Left forelimb (tissue), 1 donor: ENCODE results near the gene TTLL9.
"Not testable (repeated sequence)": the region's sequence is repeated elsewhere in the genome, so short reads cannot be mapped to it uniquely, and the experiment has no call there.

ENCODE experiments used
- DNase-seq: peaks from one replicate; pipeline ENCODE4 v3.0.0-alpha.2; 2018; ENCODE audit warnings: low spot score

TTLL9 gene, protein sequence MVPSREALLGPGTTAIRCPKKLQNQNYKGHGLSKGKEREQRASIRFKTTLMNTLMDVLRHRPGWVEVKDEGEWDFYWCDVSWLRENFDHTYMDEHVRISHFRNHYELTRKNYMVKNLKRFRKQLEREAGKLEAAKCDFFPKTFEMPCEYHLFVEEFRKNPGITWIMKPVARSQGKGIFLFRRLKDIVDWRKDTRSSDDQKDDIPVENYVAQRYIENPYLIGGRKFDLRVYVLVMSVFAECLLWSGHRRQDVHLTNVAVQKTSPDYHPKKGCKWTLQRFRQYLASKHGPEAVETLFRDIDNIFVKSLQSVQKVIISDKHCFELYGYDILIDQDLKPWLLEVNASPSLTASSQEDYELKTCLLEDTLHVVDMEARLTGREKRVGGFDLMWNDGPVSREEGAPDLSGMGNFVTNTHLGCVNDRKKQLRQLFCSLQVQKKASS

DNA sequence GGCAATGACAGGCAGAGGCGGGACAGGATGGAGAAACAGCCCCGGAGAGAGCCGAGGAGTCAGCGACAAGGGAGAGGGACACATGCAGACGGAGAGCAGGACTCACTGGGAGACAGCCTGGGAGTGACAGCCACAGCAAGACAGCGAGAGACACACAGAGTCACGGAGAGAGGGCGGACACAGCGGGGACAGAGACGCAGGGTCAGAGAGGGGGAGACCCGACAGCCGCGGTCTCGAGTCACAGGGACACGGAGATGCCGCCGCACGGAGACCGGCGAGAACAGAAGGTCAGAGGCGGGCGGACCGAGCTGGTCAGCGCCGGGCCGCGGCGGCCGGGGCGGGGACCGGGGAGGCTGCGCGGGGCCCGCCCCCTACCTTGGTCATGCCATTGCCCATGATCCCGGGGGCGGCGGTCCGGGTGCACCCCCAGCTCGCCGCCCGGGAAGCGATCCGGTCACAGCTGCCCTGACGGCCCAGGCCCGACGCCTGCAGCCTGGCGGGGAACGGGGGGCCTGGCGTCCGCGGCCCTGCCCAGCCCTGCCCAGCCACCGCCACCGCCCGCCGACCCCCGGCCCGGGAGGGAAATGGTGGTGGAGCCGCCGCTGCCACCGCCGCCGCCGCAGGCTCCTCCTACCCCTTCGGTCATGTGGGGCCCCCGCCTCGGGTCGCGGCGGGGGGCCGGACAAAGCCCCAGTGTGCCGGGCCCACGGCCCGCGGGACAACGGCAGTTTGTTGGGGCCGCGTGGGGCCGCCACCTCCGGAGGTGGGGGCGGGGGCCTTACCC is at the start of gene TTLL9, which contains the start of gene DUSP15:
TTLL9 (plus strand) TSS at position 693 of the 784 bp plus-strand sequence. CDS start 493 bp downstream, outside the sequence.
DUSP15 (minus strand) TSS at position 586 of the 784 bp plus-strand sequence; CDS start at position 396, 190 bp downstream.
- no peak for DNase-seq

DNA sequence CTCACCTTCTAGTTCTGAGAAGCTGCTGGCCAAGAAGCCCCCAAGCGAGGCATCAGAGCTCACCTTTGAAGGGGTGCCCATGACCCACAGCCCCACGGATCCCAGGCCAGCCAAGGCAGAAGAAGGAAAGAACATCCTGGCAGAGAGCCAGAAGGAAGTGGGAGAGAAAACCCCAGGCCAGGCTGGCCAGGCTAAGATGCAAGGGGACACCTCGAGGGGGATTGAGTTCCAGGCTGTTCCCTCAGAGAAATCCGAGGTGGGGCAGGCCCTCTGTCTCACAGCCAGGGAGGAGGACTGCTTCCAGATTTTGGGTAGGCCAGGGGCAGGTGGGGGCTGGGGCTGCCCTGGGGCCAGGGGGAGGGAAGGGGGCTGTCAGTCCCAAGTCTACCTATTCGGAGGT is 49.0 kb upstream of the TTLL9 start:
- DNase-seq: no peak

DNA sequence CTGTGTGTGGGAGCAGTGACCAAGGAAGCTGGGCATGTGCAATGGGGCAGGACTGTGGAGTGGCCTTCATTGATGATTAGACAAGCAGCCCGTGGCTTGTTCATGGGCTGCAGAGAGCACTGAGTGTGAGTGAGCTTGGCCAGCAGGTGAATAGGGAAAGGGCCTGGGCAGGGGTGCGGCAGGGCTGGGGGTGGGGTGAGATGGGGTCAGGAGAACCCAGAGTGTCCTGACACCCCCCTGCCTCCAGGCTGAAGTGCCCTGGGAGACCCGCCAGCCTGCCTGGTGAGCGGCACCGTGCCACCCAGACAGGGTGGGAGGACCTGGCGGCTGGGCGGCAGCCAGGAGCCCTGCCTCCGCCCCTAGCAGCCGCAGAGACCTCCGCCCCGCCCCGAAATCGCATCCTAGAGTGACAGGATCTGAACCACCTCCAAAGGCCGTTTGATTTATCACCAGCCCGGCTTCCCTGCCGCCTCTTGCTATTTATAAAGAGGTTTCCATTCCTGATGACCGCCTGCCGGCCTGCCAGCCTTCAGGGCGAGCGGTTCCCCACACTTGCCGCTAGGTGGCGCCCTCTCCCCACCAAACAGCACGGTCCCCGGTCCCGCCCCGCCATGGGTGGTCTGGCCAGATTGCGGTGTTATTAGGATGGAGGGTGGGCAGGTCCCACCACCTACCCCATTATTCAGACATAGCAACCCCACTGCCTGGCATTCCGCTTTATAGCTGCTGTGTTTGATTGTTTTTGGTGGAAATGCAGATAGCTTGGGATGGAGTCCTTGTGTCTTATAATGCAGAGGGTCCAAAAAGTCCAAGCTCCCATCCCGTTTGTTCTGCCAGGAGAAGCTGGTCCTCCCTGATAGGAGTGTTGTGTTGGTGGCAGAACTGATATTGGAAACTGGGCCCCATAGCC is 47.8 kb upstream of the TTLL9 start:
- peak; percentile 91 for DNase-seq

DNA sequence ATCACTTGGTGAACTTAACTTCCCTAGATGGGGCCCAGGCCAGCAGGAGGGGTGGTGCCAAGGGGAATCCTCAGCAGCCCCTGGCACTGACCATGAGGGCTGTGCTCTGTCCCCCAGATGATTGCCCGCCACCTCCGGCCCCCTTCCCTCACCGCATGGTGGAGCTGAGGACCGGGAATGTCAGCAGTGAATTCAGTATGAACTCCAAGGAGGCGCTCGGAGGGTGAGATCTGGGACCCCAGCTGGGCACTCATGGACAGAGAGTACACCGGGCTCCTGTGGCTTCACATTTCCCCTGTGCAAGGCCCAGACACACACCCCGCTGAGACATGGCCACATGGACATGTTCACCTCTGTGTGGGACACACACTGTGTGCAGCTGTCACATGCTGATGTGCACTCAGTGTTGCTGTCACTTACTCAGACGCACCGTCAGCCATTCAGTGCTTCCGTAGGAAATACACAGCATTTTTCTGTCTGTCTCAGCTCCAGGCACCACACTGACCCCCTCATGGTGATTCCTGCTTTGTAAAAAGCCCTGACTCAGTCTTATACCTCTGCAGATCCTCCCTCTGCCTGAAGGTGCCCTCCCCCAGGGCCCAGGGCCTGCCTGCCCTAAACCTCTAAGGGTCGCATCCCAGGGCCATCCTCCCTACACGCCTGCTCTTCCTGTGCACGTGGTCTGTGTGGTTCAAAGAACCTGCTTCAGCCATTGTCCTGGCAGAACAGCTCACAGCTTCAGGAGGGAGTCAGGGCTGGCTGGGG is 46.9 kb upstream of the TTLL9 start:
- no peak for DNase-seq

DNA sequence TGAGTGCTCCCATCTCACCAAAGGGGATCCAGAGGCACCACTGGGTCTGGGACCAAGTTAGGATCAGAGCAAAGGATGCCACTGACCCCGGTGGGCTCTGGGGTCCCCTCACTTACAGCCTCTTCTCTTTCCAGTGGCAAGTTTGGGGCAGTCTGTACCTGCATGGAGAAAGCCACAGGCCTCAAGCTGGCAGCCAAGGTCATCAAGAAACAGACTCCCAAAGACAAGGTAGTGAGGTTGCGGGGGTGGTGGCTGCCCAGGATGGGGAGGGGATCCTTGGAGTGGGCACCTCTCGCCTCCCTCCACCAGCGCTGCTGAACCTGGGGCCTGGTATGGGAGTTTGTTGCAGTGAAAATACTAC is 46.3 kb upstream of the TTLL9 start:
- DNase-seq: no peak

DNA sequence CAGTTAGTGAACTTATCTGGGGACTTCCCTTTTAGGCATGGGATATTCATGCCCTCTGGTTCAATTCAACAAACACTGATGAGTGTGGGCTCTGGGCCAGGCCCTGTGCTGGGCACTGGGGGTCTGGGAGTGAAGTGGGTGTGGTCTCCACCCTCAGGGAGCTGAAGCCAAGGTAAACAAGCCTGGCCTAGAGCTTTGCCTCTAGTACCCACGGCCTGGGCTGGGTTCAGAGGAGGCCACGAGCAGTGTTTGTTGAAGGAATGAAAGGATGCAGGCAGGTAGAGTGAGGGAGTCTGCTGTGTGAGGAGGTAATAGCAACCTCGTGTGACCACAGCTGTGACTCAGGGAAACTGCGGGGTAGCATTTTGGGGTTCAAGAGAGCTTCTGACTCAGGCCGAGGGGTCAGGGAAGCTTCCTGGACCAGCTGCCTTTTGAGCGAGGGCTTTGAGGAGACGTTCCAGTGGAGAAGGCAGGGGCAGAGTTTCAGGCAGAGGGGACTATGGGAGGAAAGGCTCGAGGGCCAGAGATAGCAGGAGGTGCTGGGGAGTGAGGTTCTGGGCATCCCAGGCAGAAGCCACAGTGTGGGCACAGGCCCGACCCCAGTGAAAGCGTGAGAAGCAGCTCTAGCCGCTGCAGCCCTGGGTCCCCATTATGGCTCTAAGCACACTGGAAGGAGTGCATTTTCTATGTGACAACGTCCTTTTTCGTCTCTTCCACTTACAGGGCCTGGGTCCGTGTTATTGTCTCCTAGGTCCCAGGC is 45.7 kb upstream of the TTLL9 start:
- no peak for DNase-seq

DNA sequence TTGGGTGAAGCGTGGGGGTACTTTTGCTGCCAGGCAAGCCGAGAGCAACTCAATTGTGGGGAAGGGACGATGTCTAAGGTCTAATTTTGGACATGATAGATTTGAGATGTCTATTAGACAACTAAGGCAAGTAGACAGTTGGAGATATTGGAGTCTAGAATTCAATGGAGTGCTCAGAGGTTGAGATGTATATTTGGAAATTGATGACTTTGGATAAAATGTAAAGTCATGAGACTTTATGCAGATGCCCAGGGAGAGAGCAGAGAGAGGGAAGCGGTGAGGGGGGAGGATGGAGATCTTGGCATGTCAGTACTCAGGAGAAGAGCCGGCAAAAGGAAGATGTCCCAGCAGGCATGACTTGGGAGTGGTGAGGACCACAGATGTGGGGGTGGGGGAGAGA is 44.4 kb upstream of the TTLL9 start:
- no peak for DNase-seq

DNA sequence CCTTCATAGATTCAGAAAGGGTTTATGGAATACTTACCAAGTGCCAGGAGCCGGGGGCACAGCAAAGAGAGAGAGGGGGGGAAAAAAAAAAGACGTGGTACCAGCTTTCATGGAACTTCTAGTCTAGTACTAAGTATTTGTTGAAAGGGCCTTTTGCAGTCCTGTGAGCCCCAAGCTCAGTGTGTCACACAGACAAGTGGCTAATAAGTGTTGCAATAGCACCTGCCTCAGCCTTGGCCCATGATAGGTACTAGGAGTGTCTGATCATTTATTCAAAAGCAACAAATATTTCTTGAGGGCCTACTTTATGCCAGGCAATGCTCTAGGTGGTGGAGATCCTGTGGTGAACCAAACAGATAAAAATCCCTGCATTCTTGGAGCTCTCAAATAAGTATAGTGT is 43.4 kb upstream of the TTLL9 start:
- no peak for DNase-seq

DNA sequence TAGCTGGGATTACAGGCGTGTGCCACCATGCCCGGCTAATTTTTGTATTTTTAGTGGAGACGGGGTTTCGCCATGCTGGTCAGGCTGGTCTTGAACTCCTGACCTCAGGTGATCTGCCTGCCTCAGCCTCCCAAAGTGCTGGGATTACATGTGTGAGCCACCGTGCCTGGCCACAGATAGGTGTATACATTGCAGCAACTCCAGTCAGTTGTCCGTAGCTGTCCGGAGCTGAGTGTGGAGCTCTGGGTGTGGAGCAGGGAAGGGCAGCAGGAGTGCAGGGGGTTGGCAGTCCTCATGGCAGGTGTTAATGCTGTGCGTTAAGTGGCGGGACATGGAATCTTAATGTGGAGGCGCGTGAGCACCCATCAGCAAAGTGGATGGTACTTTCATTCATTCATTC is 42.4 kb upstream of the TTLL9 start:
- not testable (repeated sequence) for DNase-seq

DNA sequence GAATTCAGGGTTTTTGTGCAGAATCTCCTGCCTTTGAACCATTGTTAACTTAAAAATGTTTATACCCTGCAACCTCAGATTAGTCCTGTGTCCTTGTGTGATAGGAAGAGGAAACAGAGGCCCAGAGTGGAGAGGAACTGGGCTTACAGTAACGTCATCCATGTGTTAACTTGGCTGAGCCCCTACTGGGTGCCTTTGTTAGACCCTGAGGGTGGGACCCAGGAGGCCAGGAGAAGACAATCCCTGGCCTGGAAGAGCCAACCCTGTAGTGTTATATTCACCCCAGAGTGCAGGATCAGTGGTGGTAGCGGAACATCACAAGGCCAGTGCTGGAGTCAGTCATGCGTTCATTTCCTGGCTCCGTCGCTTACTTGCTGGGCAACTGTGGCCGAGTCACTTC is 40.7 kb upstream of the TTLL9 start:
- no peak for DNase-seq

DNA sequence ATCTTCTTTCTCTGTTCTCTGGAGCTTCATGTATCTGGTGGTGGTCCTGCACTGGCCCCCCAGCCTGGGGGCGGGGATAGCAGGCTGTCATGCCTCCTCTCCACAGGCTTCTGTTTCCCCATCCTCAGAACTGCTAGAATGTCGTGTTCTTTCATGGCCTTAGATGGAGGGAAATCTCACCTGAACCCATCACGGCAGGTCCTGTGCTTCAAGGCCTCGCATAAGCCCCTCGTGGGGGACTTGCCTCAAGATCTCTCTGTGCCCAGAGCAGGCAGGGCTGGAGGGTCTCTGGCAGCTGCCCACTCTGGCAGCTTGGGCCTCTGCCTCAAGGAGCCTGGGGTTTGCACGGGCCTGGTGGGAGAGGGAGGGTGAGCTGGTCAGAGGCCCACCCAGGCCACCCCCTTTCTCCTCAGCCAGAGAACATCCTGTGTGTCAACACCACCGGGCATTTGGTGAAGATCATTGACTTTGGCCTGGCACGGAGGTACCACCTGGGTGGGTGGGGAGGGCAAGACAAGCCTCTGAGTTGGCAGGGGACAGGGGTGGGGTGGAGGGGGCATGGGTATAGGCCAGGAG is 39.9 kb upstream of the TTLL9 start:
- no peak for DNase-seq

DNA sequence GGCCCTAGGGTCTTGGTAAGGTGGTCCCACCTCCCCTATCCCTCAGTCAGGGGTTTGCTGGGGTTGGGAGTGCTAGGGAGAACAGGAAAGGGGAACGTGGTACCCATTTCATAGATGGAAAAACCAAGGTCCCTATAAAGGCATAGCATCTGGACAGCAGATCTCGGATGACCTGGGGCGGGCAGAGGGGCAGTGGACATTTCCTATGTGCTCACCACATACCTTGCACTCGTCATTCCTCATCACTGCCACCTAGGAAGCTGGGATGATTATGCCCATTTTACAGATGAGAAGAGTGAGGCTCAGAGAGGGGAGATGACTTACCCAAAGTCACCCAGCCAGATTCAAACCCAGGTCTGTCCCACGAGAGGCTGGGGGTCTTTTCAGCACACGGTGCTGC is 39.2 kb upstream of the TTLL9 start:
- DNase-seq: no peak

DNA sequence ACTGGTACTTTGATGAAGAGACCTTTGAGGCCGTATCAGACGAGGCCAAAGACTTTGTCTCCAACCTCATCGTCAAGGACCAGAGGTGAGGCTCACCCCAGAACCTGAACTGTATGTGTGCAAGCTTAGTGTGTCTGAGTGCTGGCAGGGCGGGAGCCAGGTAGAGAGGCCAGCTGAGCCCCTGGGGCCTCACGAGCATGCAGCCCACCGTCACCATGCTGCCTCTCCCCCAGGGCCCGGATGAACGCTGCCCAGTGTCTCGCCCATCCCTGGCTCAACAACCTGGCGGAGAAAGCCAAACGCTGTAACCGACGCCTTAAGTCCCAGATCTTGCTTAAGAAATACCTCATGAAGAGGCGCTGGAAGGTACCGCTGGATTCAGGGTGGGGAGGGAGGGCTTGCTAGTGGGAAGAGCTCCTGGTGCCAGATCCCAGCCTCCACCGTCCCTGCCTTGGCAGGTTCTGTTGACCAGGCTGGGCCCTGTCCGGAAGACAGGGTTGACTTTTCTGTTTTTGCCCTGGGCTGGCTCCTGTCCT is 38.6 kb upstream of the TTLL9 start:
- no peak for DNase-seq

DNA sequence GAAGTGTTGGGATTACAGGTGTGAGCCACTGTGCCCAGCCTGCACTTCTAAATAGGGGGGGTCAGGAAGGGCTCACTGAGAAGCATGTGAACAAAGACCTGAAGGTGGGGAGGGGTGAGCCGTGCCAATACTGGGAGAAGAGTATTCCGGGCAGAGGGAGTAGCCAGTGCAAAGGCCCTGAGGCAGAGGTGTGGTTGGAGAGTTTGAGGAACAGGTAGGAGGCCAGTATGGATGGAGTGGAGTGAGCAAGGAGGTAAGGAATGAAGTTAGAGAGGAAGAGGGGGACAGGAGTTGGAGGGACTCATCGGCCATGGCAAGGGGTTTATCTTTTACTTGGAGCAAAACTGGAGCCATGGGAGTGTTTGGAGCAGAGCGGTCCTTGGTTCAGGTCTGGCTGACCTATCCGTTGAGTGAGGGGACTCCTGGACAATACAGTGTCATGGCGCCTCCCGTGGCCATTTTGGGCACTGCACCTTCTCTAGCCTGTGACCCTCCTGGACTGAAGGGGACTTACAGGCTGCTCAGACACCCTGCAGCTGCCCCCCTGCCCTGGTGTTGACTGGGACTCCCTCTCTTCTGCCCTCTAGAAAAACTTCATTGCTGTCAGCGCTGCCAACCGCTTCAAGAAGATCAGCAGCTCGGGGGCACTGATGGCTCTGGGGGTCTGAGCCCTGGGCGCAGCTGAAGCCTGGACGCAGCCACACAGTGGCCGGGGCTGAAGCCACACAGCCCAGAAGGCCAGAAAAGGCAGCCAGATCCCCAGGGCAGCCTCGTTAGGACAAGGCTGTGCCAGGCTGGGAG is 37.1 kb upstream of the TTLL9 start:
- DNase-seq: peak; percentile 82

DNA sequence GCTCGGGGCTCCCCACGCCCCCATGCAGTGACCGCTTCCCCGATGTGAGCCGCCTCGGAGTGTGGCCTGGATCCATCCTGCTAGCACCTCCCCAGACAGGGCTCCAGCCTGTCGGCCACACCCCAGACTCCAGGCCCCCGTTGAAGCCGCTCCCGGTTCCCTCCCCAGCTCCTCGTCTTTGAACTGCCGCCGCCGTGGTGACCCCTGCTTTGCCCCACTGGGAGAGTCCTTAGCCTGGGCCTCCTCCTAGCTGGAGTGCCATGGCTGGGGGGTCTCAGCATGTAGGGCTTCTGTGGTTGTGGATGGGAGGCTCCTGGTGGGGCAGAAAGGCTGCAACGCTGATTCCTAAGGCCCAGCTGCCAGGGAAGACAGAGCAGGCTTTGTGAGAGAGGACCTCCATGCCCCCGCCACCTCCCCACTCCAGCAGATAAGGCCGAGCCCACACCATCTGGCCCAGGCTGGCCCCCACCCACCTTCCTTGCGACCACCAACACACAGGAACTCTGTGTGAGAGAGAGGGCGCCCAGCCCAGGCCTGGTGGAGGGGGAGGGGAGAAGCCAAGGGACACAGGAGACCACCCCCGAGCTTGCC is 36.4 kb upstream of the TTLL9 start:
- no peak for DNase-seq

DNA sequence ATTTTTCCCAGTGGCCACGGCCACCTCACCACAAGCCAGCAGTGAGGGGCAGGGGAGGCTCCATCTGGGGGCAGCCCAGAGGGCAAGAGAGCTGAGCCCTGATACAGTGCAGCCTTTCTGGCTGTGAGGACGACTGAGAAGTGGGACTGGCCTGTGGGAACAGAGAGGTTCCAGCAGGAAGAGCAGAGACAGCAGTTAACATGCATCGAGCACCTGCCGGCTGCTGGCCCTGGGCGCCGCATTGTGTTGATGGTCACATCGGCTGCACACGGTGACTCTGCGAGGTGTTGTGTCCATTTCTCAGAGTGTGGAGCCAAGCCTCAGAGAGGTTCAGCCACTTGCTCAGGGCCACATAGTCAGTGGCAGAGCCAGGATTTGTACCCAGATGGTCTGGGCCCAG is 34.9 kb upstream of the TTLL9 start:
- no peak for DNase-seq

DNA sequence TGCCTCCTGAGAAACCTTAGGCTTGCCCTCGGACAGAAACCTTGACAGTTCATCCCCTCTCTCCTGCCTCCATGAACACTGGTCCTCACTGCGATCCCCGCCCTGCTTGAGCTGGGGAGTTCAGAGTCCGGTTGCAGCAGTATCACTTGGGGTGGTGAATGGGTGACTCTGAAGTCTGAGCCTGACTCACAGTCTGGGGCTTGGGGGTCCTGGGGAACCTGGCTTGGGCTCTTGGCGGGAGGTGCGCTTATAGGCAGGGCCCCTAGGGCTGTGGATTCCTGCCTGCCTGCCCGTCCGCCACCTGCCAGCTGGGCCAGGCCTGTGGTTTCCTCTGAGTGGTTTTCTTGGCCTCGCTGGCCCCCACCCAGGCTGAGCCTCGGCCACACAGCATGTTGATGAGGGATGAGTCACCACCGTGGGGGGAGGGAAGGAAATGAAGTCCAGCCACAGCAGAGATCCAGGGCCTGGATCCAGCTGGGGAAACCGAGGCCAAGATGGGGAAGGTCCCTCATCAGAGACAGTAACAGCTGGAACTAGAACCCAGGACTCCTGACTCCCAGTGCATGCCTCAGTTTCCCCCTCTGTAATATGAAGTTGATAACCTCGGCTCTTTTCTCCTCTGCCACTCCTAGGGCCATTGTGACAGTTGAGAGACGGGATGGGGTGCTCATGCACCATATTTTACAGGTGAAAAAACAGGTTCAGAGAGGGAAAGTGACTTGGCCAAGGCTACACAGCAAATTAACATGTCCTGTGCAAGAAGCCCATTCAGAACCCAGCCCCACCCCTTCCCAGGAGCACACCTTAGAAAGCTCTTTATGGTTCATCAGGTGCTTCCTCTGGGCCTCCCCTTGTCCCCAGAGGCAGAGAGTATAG is 34.2 kb upstream of the TTLL9 start:
- peak; percentile 80 for DNase-seq
